Liver (tissue), 3 donors: ENCODE data around the gene ITGA11.

ENCODE experiments used
- MAX ChIP-seq: IDR thresholded peaks from 2 replicates; pipeline ENCODE4 v1.6.1; 2016; ENCODE audit warnings: antibody characterized with exemption
- RAD21 ChIP-seq, 2 donors: IDR thresholded peaks; 2 replicates each; pipeline ENCODE4 v1.6.1; 2016; ENCODE audit warnings: antibody characterized with exemption in 2 of 2, mild to moderate bottlenecking in 2 of 2
- TF ChIP-seq, protein P1 (sequence below): fragments of 150-350 bp; IDR thresholded peaks from 2 replicates; pipeline ENCODE4 v1.5.1; 2017; ENCODE audit warnings: improper control_type of control experiment, low read depth, low read length; ENCODE audit not compliant: missing input control
- donor health status: healthy.
- donor health status: healthy.

DNA sequence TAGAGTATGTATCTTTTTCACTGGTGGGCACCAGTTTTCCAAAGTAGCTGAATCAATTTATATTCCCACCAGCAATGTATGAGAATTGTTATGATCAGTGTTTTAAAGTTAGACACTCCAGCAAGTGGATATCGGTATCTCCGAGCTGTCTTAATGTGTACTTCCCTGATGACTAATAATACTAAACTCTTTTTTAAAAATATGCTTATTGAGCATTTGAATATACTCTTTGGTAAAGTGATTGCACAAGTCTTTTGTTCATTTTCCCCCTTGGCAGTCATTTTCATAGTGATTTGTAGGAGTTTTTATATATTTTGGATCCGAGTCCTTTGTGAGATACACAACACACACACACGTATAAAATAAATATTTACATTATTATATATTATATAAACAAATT, 166.9 kb downstream of the ITGA11 start:
- TF ChIP-seq, protein P1, sequence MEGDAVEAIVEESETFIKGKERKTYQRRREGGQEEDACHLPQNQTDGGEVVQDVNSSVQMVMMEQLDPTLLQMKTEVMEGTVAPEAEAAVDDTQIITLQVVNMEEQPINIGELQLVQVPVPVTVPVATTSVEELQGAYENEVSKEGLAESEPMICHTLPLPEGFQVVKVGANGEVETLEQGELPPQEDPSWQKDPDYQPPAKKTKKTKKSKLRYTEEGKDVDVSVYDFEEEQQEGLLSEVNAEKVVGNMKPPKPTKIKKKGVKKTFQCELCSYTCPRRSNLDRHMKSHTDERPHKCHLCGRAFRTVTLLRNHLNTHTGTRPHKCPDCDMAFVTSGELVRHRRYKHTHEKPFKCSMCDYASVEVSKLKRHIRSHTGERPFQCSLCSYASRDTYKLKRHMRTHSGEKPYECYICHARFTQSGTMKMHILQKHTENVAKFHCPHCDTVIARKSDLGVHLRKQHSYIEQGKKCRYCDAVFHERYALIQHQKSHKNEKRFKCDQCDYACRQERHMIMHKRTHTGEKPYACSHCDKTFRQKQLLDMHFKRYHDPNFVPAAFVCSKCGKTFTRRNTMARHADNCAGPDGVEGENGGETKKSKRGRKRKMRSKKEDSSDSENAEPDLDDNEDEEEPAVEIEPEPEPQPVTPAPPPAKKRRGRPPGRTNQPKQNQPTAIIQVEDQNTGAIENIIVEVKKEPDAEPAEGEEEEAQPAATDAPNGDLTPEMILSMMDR = no peak
- TF ChIP-seq RAD21 (IDR thresholded peaks at IDR 0.05) (no peak), MAX (no peak)
